ENCODE data around the gene RRAGC. TPM values are rescaled to one million over a fixed set of nuclear protein-coding genes. Genes with fewer than 3 reads are reported as not detected.

The RRAGC gene
- total RNA-seq = 17.2 and 19.9 TPM in 2 replicates

GRCh38 chr1:38859561-38860453 is at the start of gene RRAGC:
RRAGC (minus strand) TSS chr1:38859772; CDS start chr1:38859646, 126 bp downstream.

GRCh38 chr1:38881487-38881886 is 21.9 kb upstream of the RRAGC start, which contains the start of gene GJA9:
GJA9 (minus strand) TSS chr1:38881587; CDS start chr1:38876098, 5,489 bp downstream.

DNA sequence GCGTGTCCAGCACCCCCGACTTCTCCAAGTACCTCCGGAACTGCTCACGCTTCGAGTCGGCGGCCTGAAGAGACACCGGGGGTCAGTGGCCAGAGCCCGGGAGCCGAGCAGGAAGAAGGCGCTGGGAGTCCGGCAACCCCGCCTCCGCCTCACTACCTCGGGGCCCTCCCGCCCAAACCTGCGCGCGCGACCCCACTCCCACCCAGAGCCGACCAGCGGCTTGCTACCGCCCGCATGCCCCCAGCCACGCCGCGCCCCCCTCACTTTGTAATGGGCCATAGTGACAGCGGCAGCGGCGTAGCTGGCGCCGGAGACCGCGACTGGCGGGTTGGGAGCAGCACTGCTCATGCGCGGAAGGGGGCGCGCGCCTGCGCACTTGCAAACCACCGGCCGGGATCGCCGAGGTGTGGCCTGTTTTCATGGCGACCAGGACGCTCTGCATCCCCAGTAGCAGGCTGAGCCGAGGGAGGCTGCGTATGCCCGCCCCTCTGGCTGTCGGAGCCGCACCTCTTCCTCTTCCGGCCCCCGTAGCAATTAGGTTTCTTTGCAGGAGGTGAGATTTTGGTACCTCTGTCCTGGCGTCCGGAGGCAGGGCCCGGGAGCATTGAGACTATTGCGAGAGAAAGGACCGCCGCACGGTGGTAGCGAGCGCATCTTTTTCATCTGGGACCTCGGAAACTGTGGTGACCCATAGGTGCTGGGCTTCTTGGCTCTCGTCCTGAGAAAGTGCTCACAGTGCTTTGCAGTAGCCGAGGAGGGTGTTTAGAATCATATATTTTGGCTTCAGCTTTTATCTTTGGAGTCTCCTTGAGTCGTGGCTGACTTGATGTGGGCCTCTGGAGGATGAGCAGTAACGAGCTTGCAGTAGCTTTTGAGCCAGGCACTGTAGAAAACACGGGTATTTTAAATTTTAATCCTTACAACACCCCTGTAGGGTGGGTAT is 13.7 kb upstream of the RRAGC start, which contains the start of gene MYCBP:
Gene MYCBP, minus strand, starts transcription at position 322 of the 943 bp plus-strand sequence. Its CDS starts 43 bp downstream, at position 279.

Other genes with a start within 250 kb of the RRAGC start
- 7.7 and 12.5 TPM in 2 replicates for gene MYCBP, start 13.6 kb upstream of the RRAGC start, total RNA-seq
- not detected in 2 replicates for gene GJA9, start 21.8 kb upstream of the RRAGC start, total RNA-seq
- gene RHBDL2, start 82.1 kb upstream of the RRAGC start, total RNA-seq = under 0.01 TPM in 1 of 2 replicates, not detected in the other
- 40.3 and 49.5 TPM in 2 replicates for gene AKIRIN1, start 131.5 kb upstream of the RRAGC start, total RNA-seq
- 275 and 311 TPM in 2 replicates for gene NDUFS5, start 166.6 kb upstream of the RRAGC start, total RNA-seq